Measurements from ENCODE around the gene FIGNL1.

The FIGNL1 gene

DNA sequence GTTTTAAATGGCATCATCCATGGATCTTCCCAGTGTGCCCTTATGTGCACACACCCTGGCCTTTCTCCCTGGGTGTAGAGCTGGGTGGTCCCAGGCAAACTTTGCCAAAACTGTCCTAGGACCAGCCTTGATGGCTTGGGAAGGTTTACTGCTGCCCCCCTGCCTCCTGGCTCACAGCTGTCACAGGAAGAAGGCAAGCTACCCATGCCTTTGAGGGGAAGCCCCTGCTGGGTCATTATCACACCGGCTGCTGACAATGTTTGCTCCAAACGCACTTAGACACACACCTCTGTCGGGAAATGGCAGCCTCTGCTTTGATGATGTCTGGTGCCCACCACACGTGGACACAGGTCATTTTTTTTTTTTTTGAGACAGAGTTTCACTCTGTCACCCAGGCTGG, 25.2 kb upstream of the FIGNL1 start:
- Histone ChIP-seq H2BK120ac (ENCODE audit: low read depth, low read length) (no peak overlapping the region), H2BK15ac (ENCODE audit: low read depth, poor library complexity, severe bottlenecking) (no peak overlapping the region), H3K18ac (ENCODE audit: low read depth in 1 of 2, low read length in 2 of 2) (no peak overlapping the region), H3K79me1 (replicated peaks; ENCODE audit: low read length, poor library complexity, severe bottlenecking) (no peaks in the 10 kb centered on the region), H3K4me2 (ENCODE audit: low read length, poor library complexity, severe bottlenecking) (no peak overlapping the region), H3K14ac (ENCODE audit: low read length in 2 of 2) (no peak overlapping the region), H3K27me3 (ENCODE audit: control insufficient read depth in 1 of 2, insufficient read depth in 1 of 2, low read length in 2 of 2) (peaks cover 27 to 48% of the 10 kb centered on the region in 2 experiments), H3K4me1 (ENCODE audit: control insufficient read depth, insufficient read depth, low read depth, low read length) (peaks cover 8% of the 10 kb centered on the region), H2BK5ac (ENCODE audit: low read depth, low read length, poor library complexity, severe bottlenecking) (no peak overlapping the region), H4K91ac (ENCODE audit: low read length) (no peak overlapping the region), H3K23ac (ENCODE audit: low read length in 2 of 2) (no peak overlapping the region), H3K4me3 (ENCODE audit: insufficient read depth in 1 of 2, low read depth in 1 of 2, low read length in 2 of 2) (no peak overlapping the region), H3K9me3 (ENCODE audit: control insufficient read depth, low read length) (no peaks in the 10 kb centered on the region), H3K4ac (ENCODE audit: low read depth in 1 of 2, low read length in 2 of 2) (peak overlapping the region in 1 of 2 experiments; percentile 36), H3K36me3 (ENCODE audit: control insufficient read depth in 1 of 2, insufficient read depth in 2 of 2, low read depth in 1 of 2, low read length in 2 of 2) (no peaks in the 10 kb centered on the region), H3K9ac (ENCODE audit: low read length) (no peak overlapping the region), H2AFZ (ENCODE audit: low read depth, low read length) (no peak overlapping the region), H2AK5ac (ENCODE audit: low read length, severe bottlenecking) (no peak overlapping the region), H4K8ac (ENCODE audit: low read length) (no peak overlapping the region), H2BK12ac (ENCODE audit: low read length in 2 of 2) (no peak overlapping the region), H3K27ac (ENCODE audit: low read length, poor library complexity, severe bottlenecking) (no peak overlapping the region)
- WGBS, result 32% methylated on average over 4 of the region's 4 CpGs
- DNase-seq, result no peak

DNA sequence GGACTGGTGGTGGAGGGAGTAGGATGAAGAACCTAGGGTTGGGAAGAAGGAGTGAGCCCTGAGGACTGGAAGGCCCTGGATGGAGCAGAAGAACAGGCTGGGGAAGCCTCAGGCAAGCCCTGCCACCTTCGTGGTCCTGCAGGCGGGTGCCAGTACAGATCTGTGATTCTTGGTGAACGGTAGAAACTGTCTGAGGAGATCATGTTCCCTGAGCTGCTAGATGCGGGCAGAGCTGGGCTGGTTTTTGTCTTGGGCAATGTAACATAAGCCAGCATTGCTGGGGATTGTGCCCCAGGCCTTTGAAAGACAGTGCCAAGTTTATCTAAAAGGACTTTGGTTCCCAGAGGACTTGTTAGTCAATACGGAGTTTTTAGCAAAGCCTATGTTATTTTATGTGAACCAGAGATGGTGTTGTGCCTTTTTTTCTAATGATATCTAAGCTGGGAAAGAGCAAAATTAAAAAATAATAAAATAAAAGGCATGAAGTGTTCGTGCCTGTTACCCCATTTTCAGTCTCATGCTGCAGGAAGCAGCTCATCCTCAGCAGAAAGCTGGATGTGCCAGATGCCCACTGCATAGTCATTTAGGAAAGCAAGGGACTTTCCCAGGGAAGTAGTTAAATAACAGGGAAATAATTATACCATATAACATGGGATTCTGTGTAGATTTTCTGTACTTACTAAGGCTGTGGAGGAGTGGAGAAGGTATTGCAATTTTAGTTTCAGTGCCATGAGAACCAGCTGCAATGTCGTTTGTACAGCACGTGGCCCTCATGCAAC, 24.4 kb upstream of the FIGNL1 start:
- Histone ChIP-seq H2BK15ac (ENCODE audit: low read depth, poor library complexity, severe bottlenecking) (no peak overlapping the region), H4K8ac (ENCODE audit: low read length) (no peak overlapping the region), H3K9ac (ENCODE audit: low read length) (no peak overlapping the region), H3K27ac (ENCODE audit: low read length, poor library complexity, severe bottlenecking) (no peak overlapping the region), H3K27me3 (ENCODE audit: control insufficient read depth in 1 of 2, insufficient read depth in 1 of 2, low read length in 2 of 2) (peaks cover 24 to 40% of the 10 kb centered on the region in 2 experiments), H2AFZ (ENCODE audit: low read depth, low read length) (no peak overlapping the region), H2BK12ac (ENCODE audit: low read length in 2 of 2) (no peak overlapping the region), H2AK5ac (ENCODE audit: low read length, severe bottlenecking) (no peak overlapping the region), H3K14ac (ENCODE audit: low read length in 2 of 2) (no peak overlapping the region), H3K4me1 (ENCODE audit: control insufficient read depth, insufficient read depth, low read depth, low read length) (peaks cover 8% of the 10 kb centered on the region), H3K4me2 (ENCODE audit: low read length, poor library complexity, severe bottlenecking) (no peak overlapping the region), H4K91ac (ENCODE audit: low read length) (no peak overlapping the region), H3K36me3 (ENCODE audit: control insufficient read depth in 1 of 2, insufficient read depth in 2 of 2, low read depth in 1 of 2, low read length in 2 of 2) (no peaks in the 10 kb centered on the region), H3K18ac (ENCODE audit: low read depth in 1 of 2, low read length in 2 of 2) (no peak overlapping the region), H3K79me1 (replicated peaks; ENCODE audit: low read length, poor library complexity, severe bottlenecking) (no peaks in the 10 kb centered on the region), H3K4me3 (ENCODE audit: insufficient read depth in 1 of 2, low read depth in 1 of 2, low read length in 2 of 2) (no peak overlapping the region), H2BK120ac (ENCODE audit: low read depth, low read length) (no peak overlapping the region), H3K23ac (ENCODE audit: low read length in 2 of 2) (no peak overlapping the region), H2BK5ac (ENCODE audit: low read depth, low read length, poor library complexity, severe bottlenecking) (no peak overlapping the region), H3K9me3 (ENCODE audit: control insufficient read depth, low read length) (no peaks in the 10 kb centered on the region), H3K4ac (ENCODE audit: low read depth in 1 of 2, low read length in 2 of 2) (no peak overlapping the region)
- WGBS, result 74% methylated on average over 8 of the region's 8 CpGs
- DNase-seq, result no peak

- Histone ChIP-seq H3K27me3 (ENCODE audit: control insufficient read depth in 1 of 2, insufficient read depth in 1 of 2, low read length in 2 of 2) (peaks cover 22 to 35% of the 10 kb centered on the region in 2 experiments), H3K27ac (ENCODE audit: low read length, poor library complexity, severe bottlenecking) (no peak overlapping the region), H3K4me3 (ENCODE audit: insufficient read depth in 1 of 2, low read depth in 1 of 2, low read length in 2 of 2) (no peak overlapping the region), H3K36me3 (ENCODE audit: control insufficient read depth in 1 of 2, insufficient read depth in 2 of 2, low read depth in 1 of 2, low read length in 2 of 2) (no peaks in the 10 kb centered on the region), H2BK120ac (ENCODE audit: low read depth, low read length) (no peak overlapping the region), H2BK5ac (ENCODE audit: low read depth, low read length, poor library complexity, severe bottlenecking) (no peak overlapping the region), H2AK5ac (ENCODE audit: low read length, severe bottlenecking) (no peak overlapping the region), H2BK12ac (ENCODE audit: low read length in 2 of 2) (no peak overlapping the region), H4K91ac (ENCODE audit: low read length) (no peak overlapping the region), H2AFZ (ENCODE audit: low read depth, low read length) (no peak overlapping the region), H3K9ac (ENCODE audit: low read length) (no peak overlapping the region), H3K14ac (ENCODE audit: low read length in 2 of 2) (no peak overlapping the region), H2BK15ac (ENCODE audit: low read depth, poor library complexity, severe bottlenecking) (no peak overlapping the region), H3K23ac (ENCODE audit: low read length in 2 of 2) (no peak overlapping the region), H3K4ac (ENCODE audit: low read depth in 1 of 2, low read length in 2 of 2) (no peak overlapping the region), H3K18ac (ENCODE audit: low read depth in 1 of 2, low read length in 2 of 2) (no peak overlapping the region), H3K9me3 (ENCODE audit: control insufficient read depth, low read length) (no peaks in the 10 kb centered on the region), H3K79me1 (replicated peaks; ENCODE audit: low read length, poor library complexity, severe bottlenecking) (no peaks in the 10 kb centered on the region), H4K8ac (ENCODE audit: low read length) (no peak overlapping the region), H3K4me2 (ENCODE audit: low read length, poor library complexity, severe bottlenecking) (no peak overlapping the region), H3K4me1 (ENCODE audit: control insufficient read depth, insufficient read depth, low read depth, low read length) (peaks cover 8% of the 10 kb centered on the region)
- no peak for DNase-seq
- WGBS, result 92% methylated on average over 4 of the region's 4 CpGs
Measured at GRCh38 chr7:50473531-50473930, 23.4 kb upstream of the FIGNL1 start.

DNA sequence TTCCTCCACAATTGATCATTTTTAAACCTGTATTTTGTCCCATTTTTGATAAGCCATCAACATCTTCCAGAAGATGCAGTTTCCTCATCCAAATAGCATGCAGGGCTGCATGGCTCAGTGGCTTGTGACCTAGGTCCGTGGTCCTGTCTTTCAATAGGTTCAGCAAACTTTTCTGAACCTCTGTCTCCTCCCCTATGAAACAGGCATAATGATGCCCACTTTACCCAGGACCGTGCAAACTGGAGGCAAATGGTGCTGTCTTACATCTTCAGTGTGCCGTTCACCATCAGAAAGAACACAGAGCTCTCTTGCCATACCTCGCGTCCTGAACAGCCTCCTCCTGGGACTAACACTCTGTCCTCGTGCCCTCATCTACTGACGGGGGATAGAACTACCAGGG, 22.3 kb upstream of the FIGNL1 start:
- no peaks in the 10 kb centered on the region for H3K36me3 ChIP-seq (ENCODE audit: control insufficient read depth in 1 of 2, insufficient read depth in 2 of 2, low read depth in 1 of 2, low read length in 2 of 2)
- H2AFZ ChIP-seq (ENCODE audit: low read depth, low read length), result no peak overlapping the region
- H2AK5ac ChIP-seq (ENCODE audit: low read length, severe bottlenecking), result no peak overlapping the region
- no peak for DNase-seq
- H3K9me3 ChIP-seq (ENCODE audit: control insufficient read depth, low read length), result no peaks in the 10 kb centered on the region
- H2BK120ac ChIP-seq (ENCODE audit: low read depth, low read length), result no peak overlapping the region
- WGBS, result 90% methylated on average over 7 of the region's 7 CpGs
- no peak overlapping the region for H4K8ac ChIP-seq (ENCODE audit: low read length)
- H3K4me1 ChIP-seq (ENCODE audit: control insufficient read depth, insufficient read depth, low read depth, low read length), result peaks cover 11% of the 10 kb centered on the region
- H2BK15ac ChIP-seq (ENCODE audit: low read depth, poor library complexity, severe bottlenecking), result no peak overlapping the region
- no peak overlapping the region for H4K91ac ChIP-seq (ENCODE audit: low read length)
- H3K27me3 ChIP-seq (ENCODE audit: control insufficient read depth in 1 of 2, insufficient read depth in 1 of 2, low read length in 2 of 2), result peaks cover 25 to 44% of the 10 kb centered on the region in 2 experiments
- no peak overlapping the region for H3K18ac ChIP-seq (ENCODE audit: low read depth in 1 of 2, low read length in 2 of 2)
- no peak overlapping the region for H3K23ac ChIP-seq (ENCODE audit: low read length in 2 of 2)
- no peaks in the 10 kb centered on the region for H3K79me1 ChIP-seq (replicated peaks; ENCODE audit: low read length, poor library complexity, severe bottlenecking)
- H3K4me3 ChIP-seq (ENCODE audit: insufficient read depth in 1 of 2, low read depth in 1 of 2, low read length in 2 of 2), result no peak overlapping the region
- no peak overlapping the region for H3K4ac ChIP-seq (ENCODE audit: low read depth in 1 of 2, low read length in 2 of 2)
- no peak overlapping the region for H3K27ac ChIP-seq (ENCODE audit: low read length, poor library complexity, severe bottlenecking)
- no peak overlapping the region for H2BK5ac ChIP-seq (ENCODE audit: low read depth, low read length, poor library complexity, severe bottlenecking)
- no peak overlapping the region for H2BK12ac ChIP-seq (ENCODE audit: low read length in 2 of 2)
- no peak overlapping the region for H3K14ac ChIP-seq (ENCODE audit: low read length in 2 of 2)
- no peak overlapping the region for H3K4me2 ChIP-seq (ENCODE audit: low read length, poor library complexity, severe bottlenecking)
- no peak overlapping the region for H3K9ac ChIP-seq (ENCODE audit: low read length)
